H9 (cell line): Measurements from ENCODE around the gene ZNF175. TPM values are rescaled to one million over a fixed set of nuclear protein-coding genes. Genes with fewer than 3 reads are reported as not detected.
A peak's percentile ranks its signal among the peaks of the same experiment; 100 is the strongest.

Experiments
- DNase-seq: peaks from one replicate; pipeline ENCODE4 v3.0.0-alpha.2; 2017
- H2AFZ ChIP-seq: one replicate; pipeline ENCODE4 v1.6.1; 2013; ENCODE audit warnings: mild to moderate bottlenecking, low read length, control low read depth, moderate library complexity
- H2AK5ac ChIP-seq: 2 replicates; pipeline ENCODE4 v1.6.1; 2013; ENCODE audit warnings: low read length, control low read depth, mixed read lengths; ENCODE audit not compliant: insufficient read length
- H2BK120ac ChIP-seq: one replicate; pipeline ENCODE4 v1.6.1; 2013; ENCODE audit warnings: low read depth, mild to moderate bottlenecking, low read length, control low read depth, inconsistent platforms; ENCODE audit not compliant: poor library complexity, severe bottlenecking
- H2BK12ac ChIP-seq: 2 replicates; pipeline ENCODE4 v1.6.1; 2013; ENCODE audit warnings: low read length, control low read depth, mixed read lengths, low read depth; ENCODE audit not compliant: insufficient read length
- H2BK15ac ChIP-seq: 2 replicates; pipeline ENCODE4 v1.6.1; 2013; ENCODE audit warnings: low read depth, low read length, control low read depth
- H2BK20ac ChIP-seq: one replicate; pipeline ENCODE4 v1.6.1; 2013; ENCODE audit warnings: low read depth, mild to moderate bottlenecking, low read length, control low read depth, inconsistent platforms; ENCODE audit not compliant: poor library complexity, severe bottlenecking
- H2BK5ac ChIP-seq: 2 replicates; pipeline ENCODE4 v1.6.1; 2013; ENCODE audit warnings: low read length, control low read depth, mixed read lengths; ENCODE audit not compliant: insufficient read length
- H3K14ac ChIP-seq: 2 replicates; pipeline ENCODE4 v1.6.1; 2013; ENCODE audit warnings: low read length, control low read depth; ENCODE audit not compliant: insufficient read depth
- H3K18ac ChIP-seq: 2 replicates; pipeline ENCODE4 v1.6.1; 2013; ENCODE audit warnings: low read depth, mild to moderate bottlenecking, mixed read lengths, low read length, control low read depth; ENCODE audit not compliant: insufficient read length
- H3K23ac ChIP-seq: 2 replicates; pipeline ENCODE4 v1.6.1; 2013; ENCODE audit warnings: low read length, control low read depth, mixed read lengths, low read depth; ENCODE audit not compliant: insufficient read length
- H3K23me2 ChIP-seq: 2 replicates; pipeline ENCODE4 v1.6.1; 2013; ENCODE audit warnings: low read depth, mild to moderate bottlenecking, mixed read lengths, low read length, control low read depth; ENCODE audit not compliant: insufficient read length, poor library complexity, severe bottlenecking
- H3K27ac ChIP-seq: 2 replicates; pipeline ENCODE4 v1.5.1; 2013; ENCODE audit warnings: low read length, control low read depth, mixed read lengths, low read depth; ENCODE audit not compliant: insufficient read length
- H3K27me3 ChIP-seq: 2 replicates; pipeline ENCODE4 v1.6.1; 2013; ENCODE audit warnings: low read length, control low read depth, inconsistent platforms; ENCODE audit not compliant: insufficient read depth
- H3K4ac ChIP-seq: 2 replicates; pipeline ENCODE4 v1.6.1; 2013; ENCODE audit warnings: low read depth, mild to moderate bottlenecking, control low read depth, inconsistent platforms, low read length, moderate library complexity
- H3K4me1 ChIP-seq: 2 replicates; pipeline ENCODE4 v1.6.1; 2013; ENCODE audit warnings: low read length, control low read depth, inconsistent platforms; ENCODE audit not compliant: insufficient read depth
- H3K4me2 ChIP-seq: 2 replicates; pipeline ENCODE4 v1.6.1; 2013; ENCODE audit warnings: low read length, control low read depth, mixed read lengths; ENCODE audit not compliant: insufficient read length, insufficient read depth
- H3K56ac ChIP-seq: 2 replicates; pipeline ENCODE4 v1.6.1; 2013; ENCODE audit warnings: low read depth, mild to moderate bottlenecking, mixed read lengths, low read length, control low read depth; ENCODE audit not compliant: insufficient read length
- H3K79me1 ChIP-seq: 2 replicates; pipeline ENCODE4 v1.6.1; 2013; ENCODE audit warnings: low read depth, mild to moderate bottlenecking, moderate library complexity, low read length, control low read depth, inconsistent platforms; ENCODE audit not compliant: insufficient read depth, poor library complexity, severe bottlenecking
- H3K79me2 ChIP-seq: 2 replicates; pipeline ENCODE4 v1.6.1; 2013; ENCODE audit warnings: low read length, control low read depth, inconsistent platforms; ENCODE audit not compliant: insufficient read depth
- H3K9ac ChIP-seq: 2 replicates; pipeline ENCODE4 v1.6.1; 2013; ENCODE audit warnings: low read length, control low read depth, mixed read lengths; ENCODE audit not compliant: insufficient read length; ENCODE audit errors: extremely low read depth
- H3K9me3 ChIP-seq: one replicate; pipeline ENCODE4 v1.6.1; 2013; ENCODE audit warnings: low read depth, low read length, inconsistent platforms; ENCODE audit not compliant: control insufficient read depth
- H3T11ph ChIP-seq: one replicate; pipeline ENCODE4 v1.6.1; 2013; ENCODE audit warnings: mild to moderate bottlenecking, low read length, control low read depth, inconsistent platforms
- H4K20me1 ChIP-seq: one replicate; pipeline ENCODE4 v1.6.1; 2013; ENCODE audit not compliant: control insufficient read depth, insufficient read length, insufficient read depth
- H4K5ac ChIP-seq: 2 replicates; pipeline ENCODE4 v1.6.1; 2013; ENCODE audit warnings: low read depth, mild to moderate bottlenecking, mixed read lengths, low read length, control low read depth; ENCODE audit not compliant: insufficient read length
- H4K8ac ChIP-seq: replicated peaks from 2 replicates; pipeline ENCODE4 v1.6.1; 2013; ENCODE audit warnings: low read length, control low read depth, mixed read lengths, low read depth; ENCODE audit not compliant: insufficient read length
- H4K91ac ChIP-seq: 2 replicates; pipeline ENCODE4 v1.6.1; 2013; ENCODE audit warnings: low read depth, mild to moderate bottlenecking, moderate library complexity, mixed read lengths, low read length, control low read depth; ENCODE audit not compliant: insufficient read length
- H3K27ac Mint-ChIP-seq, 3 experiments: 2 replicates in 2 of 3; 3 replicates in 1 of 3; pipeline ENCODE4 v1.8.0; 2020 to 2021; ENCODE audit warnings: mixed read lengths in 3 of 3, mild to moderate bottlenecking in 1 of 3, moderate library complexity in 1 of 3
- H3K27me3 Mint-ChIP-seq: 2 replicates; pipeline ENCODE4 v1.8.0; 2021; ENCODE audit warnings: low read depth, mild to moderate bottlenecking, moderate library complexity, mixed read lengths
- H3K36me3 Mint-ChIP-seq, 3 experiments: 2 replicates in 2 of 3; 3 replicates in 1 of 3; pipeline ENCODE4 v1.8.0; 2020 to 2021; ENCODE audit warnings: low read depth in 3 of 3, mixed read lengths in 3 of 3; ENCODE audit not compliant: insufficient read depth in 1 of 3
- H3K4me1 Mint-ChIP-seq, 2 experiments: 2 replicates each; pipeline ENCODE4 v1.8.0; 2020; ENCODE audit warnings: mixed read lengths in 2 of 2
- H3K4me3 Mint-ChIP-seq, 2 experiments: 2 replicates in 1 of 2; 3 replicates in 1 of 2; pipeline ENCODE4 v1.8.0; 2020 to 2021; ENCODE audit warnings: mild to moderate bottlenecking in 2 of 2, mixed read lengths in 2 of 2, moderate library complexity in 1 of 2
- H3K9me3 Mint-ChIP-seq, 2 experiments: 2 replicates in 1 of 2; 3 replicates in 1 of 2; pipeline ENCODE4 v1.8.0; 2020; ENCODE audit warnings: mild to moderate bottlenecking in 2 of 2, mixed read lengths in 2 of 2, moderate library complexity in 1 of 2
- CTCF ChIP-seq: fragments of 200-600 bp; sonication (generic); conservative IDR thresholded peaks from 3 replicates; pipeline ENCODE4 v1.8.0; 2021; ENCODE audit warnings: antibody characterized with exemption, mild to moderate bottlenecking
- WGBS: extraction: QIAGEN DNeasy Blood & Tissue Kit; methylation state at CpG from one replicate; pipeline ENCODE4 v1.1.7; 2013; ENCODE audit warnings: missing lambda C conversion rate, low lambda C conversion rate, mixed read lengths; ENCODE audit not compliant: insufficient read length; ENCODE audit errors: extremely low coverage; 5-methylcytosine and 5-hydroxymethylcytosine counted together
- total RNA-seq: library from RNA; stranded (reverse); gene quantifications from 2 replicates; pipeline ENCODE4 v1.2.1, GENCODE V29; 2021

Gene ZNF175
- total RNA-seq, 1 experiment from 2014 or later = 10.7 TPM

- Mint-ChIP-seq H3K4me1 (peaks cover 15% of the 10 kb centered on the region in 2 experiments), H3K4me3 (peak overlapping the region; percentile 84 to 91), H3K27me3 (peaks cover 11% of the 10 kb centered on the region), H3K9me3 (peaks cover 20 to 26% of the 10 kb centered on the region in 2 experiments), H3K27ac (no peak overlapping the region), H3K36me3 (peaks cover 0 to 10% (median 4%) of the 10 kb centered on the region in 3 experiments; a peak in 5 of 7 replicates)
- H3K9me3 ChIP-seq = peaks cover under 1% of the 10 kb centered on the region
- no peak overlapping the region for H2BK5ac ChIP-seq
- H3K27ac ChIP-seq = no peak overlapping the region
- no peak overlapping the region for H2BK120ac ChIP-seq
- no peak overlapping the region for H4K8ac ChIP-seq
- H3K56ac ChIP-seq = no peak overlapping the region
- H3K4me1 ChIP-seq = no peaks in the 10 kb centered on the region; the same call in 1 of the 2 replicates
- no peak overlapping the region for H2AFZ ChIP-seq
- no peaks in the 10 kb centered on the region for H4K20me1 ChIP-seq
- H3K14ac ChIP-seq = no peak overlapping the region
- H3T11ph ChIP-seq = no peak overlapping the region
- H2BK12ac ChIP-seq = no peak overlapping the region
- peaks cover 10% of the 10 kb centered on the region for H3K23me2 ChIP-seq
- H3K23ac ChIP-seq = no peak overlapping the region
- no peak overlapping the region for H2BK20ac ChIP-seq
- DNase-seq = no peak
- H3K18ac ChIP-seq = no peak overlapping the region
- peak overlapping the region; percentile 16 for H3K9ac ChIP-seq
- H4K5ac ChIP-seq = no peak overlapping the region
- H3K4me2 ChIP-seq = peak overlapping the region; percentile 83
- no peak overlapping the region for H2AK5ac ChIP-seq
- TF ChIP-seq CTCF = no peak
- no peaks in the 10 kb centered on the region for H3K27me3 ChIP-seq
- no CpG with 5 or more reads among the region's 10 CpGs for WGBS
- H4K91ac ChIP-seq = no peak overlapping the region
- H2BK15ac ChIP-seq = no peak overlapping the region
- H3K79me1 ChIP-seq = no peaks in the 10 kb centered on the region
- no peaks in the 10 kb centered on the region for H3K79me2 ChIP-seq
- H3K4ac ChIP-seq = no peak overlapping the region
These were observed 22.2 kb downstream of the ZNF175 start for GRCh38 chr19:51593138-51593890.
